IPS-18c (cell line): ENCODE results near the gene EPAS1.

Source experiments
- H3K4me3 ChIP-seq: 2 replicates; pipeline ENCODE4 v1.7.0; 2013; ENCODE audit warnings: low read depth, mild to moderate bottlenecking, low read length, moderate library complexity; ENCODE audit not compliant: insufficient read depth
- H3K9me3 ChIP-seq: one replicate; pipeline ENCODE4 v1.6.1; 2013; ENCODE audit warnings: mild to moderate bottlenecking, low read length, moderate library complexity; ENCODE audit not compliant: control insufficient read depth, insufficient read depth

The EPAS1 gene

DNA sequence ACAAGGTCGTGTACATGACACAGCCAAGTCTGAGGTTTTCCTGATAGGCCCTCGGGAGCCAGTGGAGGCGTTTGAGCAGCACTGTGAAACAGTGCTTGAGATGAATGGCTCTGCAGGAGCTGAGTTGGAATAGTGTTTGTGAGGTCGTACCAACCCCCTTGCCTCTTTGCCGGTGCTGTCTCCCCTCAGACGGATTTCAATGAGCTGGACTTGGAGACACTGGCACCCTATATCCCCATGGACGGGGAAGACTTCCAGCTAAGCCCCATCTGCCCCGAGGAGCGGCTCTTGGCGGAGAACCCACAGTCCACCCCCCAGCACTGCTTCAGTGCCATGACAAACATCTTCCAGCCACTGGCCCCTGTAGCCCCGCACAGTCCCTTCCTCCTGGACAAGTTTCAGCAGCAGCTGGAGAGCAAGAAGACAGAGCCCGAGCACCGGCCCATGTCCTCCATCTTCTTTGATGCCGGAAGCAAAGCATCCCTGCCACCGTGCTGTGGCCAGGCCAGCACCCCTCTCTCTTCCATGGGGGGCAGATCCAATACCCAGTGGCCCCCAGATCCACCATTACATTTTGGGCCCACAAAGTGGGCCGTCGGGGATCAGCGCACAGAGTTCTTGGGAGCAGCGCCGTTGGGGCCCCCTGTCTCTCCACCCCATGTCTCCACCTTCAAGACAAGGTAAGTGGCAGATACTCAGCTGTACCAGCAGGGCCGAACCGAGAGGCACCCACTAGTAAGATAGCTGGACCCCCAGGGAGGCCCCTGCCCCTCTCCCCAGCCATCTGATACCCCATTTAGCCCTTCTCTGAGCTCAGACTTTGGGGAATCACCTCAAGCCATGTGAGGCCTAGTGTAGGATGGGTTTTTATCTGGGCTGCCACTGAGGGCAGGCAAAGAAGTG is 83.1 kb downstream of the EPAS1 start:
- H3K4me3 ChIP-seq: no peak overlapping the region
- H3K9me3 ChIP-seq: no peaks in the 10 kb centered on the region

- Histone ChIP-seq H3K9me3 (no peaks in the 10 kb centered on the region), H3K4me3 (no peak overlapping the region)
Measured at GRCh38 chr2:46381263-46381849, 84.1 kb downstream of the EPAS1 start.

DNA sequence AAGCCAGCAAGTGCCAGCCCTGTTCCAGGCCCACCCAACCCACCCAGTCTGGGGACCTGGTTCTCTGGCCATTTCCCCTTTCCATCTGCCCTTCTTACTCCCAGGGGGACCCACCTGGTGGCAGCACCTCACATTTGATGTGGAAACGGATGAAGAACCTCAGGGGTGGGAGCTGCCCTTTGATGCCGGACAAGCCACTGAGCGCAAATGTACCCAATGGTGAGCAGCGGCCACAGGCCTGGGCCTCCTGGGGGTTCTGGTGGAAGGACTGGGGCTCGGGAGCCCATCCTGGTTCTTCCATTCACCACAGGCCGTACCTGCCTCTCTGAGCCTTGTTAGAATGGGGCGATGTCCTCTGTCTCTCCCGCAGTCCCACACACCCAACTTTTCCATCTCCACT is 84.7 kb downstream of the EPAS1 start:
- Histone ChIP-seq H3K9me3 (no peaks in the 10 kb centered on the region), H3K4me3 (no peak overlapping the region)

DNA sequence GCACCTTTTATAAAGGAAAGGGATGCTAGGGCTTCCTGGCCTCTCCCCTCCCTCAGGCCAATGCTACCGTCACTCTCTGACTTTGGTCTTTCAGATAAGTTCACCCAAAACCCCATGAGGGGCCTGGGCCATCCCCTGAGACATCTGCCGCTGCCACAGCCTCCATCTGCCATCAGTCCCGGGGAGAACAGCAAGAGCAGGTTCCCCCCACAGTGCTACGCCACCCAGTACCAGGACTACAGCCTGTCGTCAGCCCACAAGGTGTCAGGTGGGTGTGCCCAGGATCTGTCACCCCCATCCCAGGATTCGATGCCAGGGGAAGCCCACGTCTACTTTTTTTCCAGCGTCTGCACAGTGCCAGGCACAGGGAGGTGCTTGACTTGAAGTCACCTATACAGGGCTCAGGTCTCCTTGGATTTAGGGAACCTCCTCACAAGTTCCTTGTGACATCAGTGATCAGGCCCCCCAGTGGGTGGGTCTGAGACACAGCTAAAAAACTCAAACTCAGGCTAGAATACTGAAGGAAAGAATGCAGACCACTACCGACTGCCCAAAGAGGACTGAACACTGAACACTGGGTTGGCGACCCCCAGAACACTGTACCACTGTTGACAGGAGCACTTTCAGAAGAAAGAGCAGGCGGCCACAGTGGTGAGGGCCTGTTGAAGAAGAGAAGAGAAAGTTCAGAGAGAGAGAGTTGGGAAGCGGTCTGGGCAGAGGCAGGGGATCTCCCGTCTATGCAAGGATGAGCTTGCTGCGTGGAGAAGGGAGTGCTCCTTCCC is 85.3 kb downstream of the EPAS1 start:
- H3K9me3 ChIP-seq: no peaks in the 10 kb centered on the region
- H3K4me3 ChIP-seq: no peak overlapping the region

DNA sequence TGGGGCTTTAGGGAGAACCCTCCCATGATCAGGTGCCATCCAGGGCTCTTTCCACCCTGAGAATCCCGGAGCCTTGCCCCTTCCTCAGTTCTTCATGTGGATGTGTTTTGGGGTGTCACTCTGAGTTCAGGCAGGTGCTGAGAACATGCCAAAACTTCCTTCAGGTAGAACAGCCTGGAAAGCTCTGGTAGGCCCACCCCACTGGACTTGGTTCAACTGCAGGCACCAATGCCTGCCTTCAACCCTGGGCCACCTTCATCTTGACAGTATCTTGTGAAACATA is 85.8 kb downstream of the EPAS1 start:
- H3K4me3 ChIP-seq: no peak overlapping the region
- no peaks in the 10 kb centered on the region for H3K9me3 ChIP-seq

DNA sequence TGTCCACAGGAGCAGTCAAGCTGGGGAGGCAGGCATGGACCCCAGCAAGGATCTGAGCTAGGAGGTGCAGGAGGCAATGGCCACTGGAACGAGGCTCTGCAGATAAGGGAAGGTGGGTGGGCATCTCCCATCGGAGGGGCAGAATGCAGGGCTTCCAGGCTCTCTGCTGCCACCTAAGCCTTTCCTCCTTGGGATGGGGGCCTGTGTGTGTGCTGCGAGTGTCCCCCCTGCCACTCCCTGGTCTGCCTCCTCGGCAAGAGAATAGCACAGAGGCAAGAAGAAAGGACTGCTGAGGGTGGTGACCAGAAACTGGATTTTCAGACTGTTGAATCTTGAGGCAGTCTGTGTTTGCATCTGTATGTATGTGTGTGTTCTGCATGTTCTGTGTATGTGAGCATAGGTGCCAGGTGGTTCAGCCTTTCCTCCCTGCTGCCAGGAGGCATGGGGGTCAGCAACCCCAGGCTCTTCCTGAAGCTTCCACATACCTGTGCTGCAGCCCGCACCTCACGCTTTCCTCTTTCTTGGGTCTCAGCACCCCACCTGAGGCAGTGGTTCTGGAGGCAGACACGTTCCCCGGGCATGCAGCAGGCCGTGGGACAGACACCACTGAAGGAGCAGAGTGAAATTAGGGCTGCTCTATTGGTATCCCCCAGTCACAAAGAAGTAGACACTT is 86.7 kb downstream of the EPAS1 start:
- Histone ChIP-seq H3K9me3 (no peaks in the 10 kb centered on the region), H3K4me3 (no peak overlapping the region)

- Histone ChIP-seq H3K9me3 (no peaks in the 10 kb centered on the region), H3K4me3 (no peak overlapping the region)
Measured at GRCh38 chr2:46384457-46384815, 87.2 kb downstream of the EPAS1 start.

DNA sequence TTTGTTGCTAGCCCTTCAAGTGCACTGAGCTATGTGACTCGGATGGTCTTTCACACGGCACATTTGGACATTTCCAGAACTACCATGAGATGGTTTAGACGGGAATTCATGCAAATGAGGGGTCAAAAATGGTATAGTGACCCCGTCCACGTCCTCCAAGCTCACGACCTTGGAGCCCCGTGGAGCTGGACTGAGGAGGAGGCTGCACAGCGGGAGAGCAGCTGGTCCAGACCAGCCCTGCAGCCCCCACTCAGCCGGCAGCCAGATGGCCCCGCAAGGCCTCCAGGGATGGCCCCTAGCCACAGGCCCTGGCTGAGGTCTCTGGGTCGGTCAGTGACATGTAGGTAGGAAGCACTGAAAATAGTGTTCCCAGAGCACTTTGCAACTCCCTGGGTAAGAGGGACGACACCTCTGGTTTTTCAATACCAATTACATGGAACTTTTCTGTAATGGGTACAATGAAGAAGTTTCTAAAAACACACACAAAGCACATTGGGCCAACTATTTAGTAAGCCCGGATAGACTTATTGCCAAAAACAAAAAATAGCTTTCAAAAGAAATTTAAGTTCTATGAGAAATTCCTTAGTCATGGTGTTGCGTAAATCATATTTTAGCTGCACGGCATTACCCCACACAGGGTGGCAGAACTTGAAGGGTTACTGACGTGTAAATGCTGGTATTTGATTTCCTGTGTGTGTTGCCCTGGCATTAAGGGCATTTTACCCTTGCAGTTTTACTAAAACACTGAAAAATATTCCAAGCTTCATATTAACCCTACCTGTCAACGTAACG is 88.8 kb downstream of the EPAS1 start:
- no peak overlapping the region for H3K4me3 ChIP-seq

DNA sequence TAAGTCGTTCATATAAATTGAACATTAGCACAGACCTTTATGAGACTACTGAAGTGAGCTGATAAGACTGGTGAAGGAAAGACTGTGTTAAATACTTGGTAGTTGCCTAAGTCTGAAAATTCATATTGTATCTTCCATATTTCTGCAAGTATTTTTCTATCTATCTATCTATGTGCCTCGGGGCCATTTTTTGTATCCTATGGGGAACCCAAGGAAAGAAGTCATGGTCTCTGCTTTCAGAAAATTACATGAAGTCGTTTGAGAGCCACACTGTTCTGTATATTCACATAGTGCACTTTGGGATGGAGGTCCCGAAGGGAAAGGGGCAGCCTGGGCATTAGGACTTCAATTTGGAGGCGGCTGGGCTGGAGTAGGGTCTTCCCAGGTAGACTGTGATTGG is 89.6 kb downstream of the EPAS1 start:
- Histone ChIP-seq H3K4me3 (no peak overlapping the region), H3K9me3 (no peaks in the 10 kb centered on the region)

More for the DNA sequence above, 88.8 kb downstream of the EPAS1 start:
- H3K9me3 ChIP-seq: no peaks in the 10 kb centered on the region

- no peaks in the 10 kb centered on the region for H3K9me3 ChIP-seq
- no peak overlapping the region for H3K4me3 ChIP-seq
Measured at GRCh38 chr2:46387292-46387691, 90.1 kb downstream of the EPAS1 start.

- H3K4me3 ChIP-seq: no peak overlapping the region
- H3K9me3 ChIP-seq: no peaks in the 10 kb centered on the region
Measured at GRCh38 chr2:46387886-46388515, 90.8 kb downstream of the EPAS1 start.

- Histone ChIP-seq H3K9me3 (no peaks in the 10 kb centered on the region), H3K4me3 (no peak overlapping the region)
Measured at GRCh38 chr2:46388881-46389280, 91.7 kb downstream of the EPAS1 start.

DNA sequence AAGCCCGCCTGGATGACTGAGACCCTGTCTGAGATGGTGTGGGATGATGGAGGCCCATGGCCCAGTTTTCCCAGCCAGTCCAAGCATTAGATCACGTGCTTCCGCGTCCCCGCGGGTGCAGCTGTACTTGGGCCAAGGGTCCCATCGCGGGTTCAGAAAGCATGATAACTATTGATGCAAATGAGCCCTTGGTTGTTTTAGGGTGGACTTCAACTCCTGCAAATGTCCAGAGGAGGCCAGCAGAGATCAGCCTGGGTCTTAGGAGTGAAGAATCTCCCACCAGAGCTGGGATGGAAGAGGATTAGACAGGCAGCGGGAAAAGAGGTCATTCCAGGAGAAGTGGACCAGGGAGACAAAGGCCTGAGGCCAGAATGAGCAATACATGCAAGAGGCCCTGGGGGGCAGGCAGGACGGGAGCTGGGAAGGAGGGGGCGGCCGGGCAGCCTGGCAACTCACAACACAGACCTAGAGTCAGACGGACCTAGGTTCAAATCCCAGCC is 92.3 kb downstream of the EPAS1 start:
- H3K9me3 ChIP-seq: no peaks in the 10 kb centered on the region
- H3K4me3 ChIP-seq: no peak overlapping the region

DNA sequence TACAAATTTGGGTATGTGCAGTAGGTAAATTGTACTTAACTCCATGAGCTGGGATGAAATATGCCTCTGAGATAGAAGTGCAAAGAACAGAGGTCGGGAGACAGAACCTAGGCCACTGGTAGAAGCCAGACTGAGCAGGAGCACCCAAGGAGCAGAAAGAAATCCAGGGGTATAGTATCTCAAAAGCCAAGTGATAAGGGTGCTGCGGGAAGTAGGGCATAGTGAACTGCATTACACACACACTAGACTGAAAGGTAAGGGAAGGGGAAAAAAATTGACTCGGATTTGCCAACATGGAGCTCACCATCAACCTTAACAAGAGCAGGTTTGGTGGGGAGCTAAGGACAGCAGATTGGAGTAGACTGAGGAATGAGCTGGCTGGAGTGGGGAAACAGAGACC is 92.8 kb downstream of the EPAS1 start:
- Histone ChIP-seq H3K9me3 (no peaks in the 10 kb centered on the region), H3K4me3 (no peak overlapping the region)

GRCh38 chr2:46390901-46391395 is 93.7 kb downstream of the EPAS1 start:
- Histone ChIP-seq H3K9me3 (no peaks in the 10 kb centered on the region), H3K4me3 (no peak overlapping the region)

DNA sequence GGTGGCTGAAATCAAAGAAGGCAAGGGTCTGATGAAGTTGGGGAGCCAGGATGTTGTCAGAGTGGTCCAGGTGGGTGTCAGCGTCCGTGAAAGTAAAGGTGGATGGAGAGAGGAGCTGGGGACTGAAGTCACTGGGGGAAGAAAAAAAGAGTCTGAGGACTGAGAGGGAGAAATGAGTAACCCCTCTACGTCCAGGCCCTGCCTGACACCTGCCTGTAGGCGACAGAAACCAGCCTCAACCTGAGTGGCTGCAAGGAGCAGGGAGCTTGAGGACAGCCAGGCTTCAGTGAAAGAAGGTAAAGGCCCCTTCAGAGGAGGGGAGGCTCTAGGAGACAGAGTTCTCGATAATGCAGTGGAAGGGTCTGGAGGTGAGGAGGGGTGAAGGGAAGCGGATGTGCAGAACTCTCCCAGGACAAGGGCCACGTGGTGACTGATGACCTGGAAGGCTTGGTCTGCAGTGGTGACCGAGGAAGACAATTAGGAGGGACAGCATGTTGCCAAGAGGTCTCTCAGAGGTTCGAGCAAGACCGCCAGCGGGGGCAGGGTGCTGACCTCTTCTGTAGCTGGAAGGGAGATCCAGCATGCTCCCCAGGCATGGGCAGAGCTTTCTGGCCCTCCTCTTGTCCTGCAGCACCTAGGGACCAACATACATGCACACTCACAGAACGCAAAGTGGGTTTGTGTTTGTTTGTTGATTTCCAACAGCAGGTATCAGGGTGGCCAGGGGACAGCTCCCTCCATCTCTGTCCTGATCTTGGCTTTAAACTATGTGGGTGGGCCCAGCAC is 95.5 kb downstream of the EPAS1 start:
- no peaks in the 10 kb centered on the region for H3K9me3 ChIP-seq
- no peak overlapping the region for H3K4me3 ChIP-seq
